Renal cortical epithelial cell (primary cell): ENCODE data around the gene MRPS18A. TPM values are rescaled to one million over a fixed set of nuclear protein-coding genes. Genes with fewer than 3 reads are reported as not detected.
"Not testable (repeated sequence)": the region's sequence is repeated elsewhere in the genome, so short reads cannot be mapped to it uniquely, and the experiment has no call there.

Source experiments
- DNase-seq: peaks from one replicate; pipeline ENCODE4 v3.0.0-alpha.2; 2011; ENCODE audit warnings: low read depth
- total RNA-seq: library from RNA; depleted of rRNA; stranded (reverse); fragments of >200 nt; gene quantifications from 2 replicates; pipeline ENCODE4 v1.2.3, GENCODE V29; 2014

MRPS18A gene
- total RNA-seq, 1 donor from 2014 or later: 35.5 TPM

DNA sequence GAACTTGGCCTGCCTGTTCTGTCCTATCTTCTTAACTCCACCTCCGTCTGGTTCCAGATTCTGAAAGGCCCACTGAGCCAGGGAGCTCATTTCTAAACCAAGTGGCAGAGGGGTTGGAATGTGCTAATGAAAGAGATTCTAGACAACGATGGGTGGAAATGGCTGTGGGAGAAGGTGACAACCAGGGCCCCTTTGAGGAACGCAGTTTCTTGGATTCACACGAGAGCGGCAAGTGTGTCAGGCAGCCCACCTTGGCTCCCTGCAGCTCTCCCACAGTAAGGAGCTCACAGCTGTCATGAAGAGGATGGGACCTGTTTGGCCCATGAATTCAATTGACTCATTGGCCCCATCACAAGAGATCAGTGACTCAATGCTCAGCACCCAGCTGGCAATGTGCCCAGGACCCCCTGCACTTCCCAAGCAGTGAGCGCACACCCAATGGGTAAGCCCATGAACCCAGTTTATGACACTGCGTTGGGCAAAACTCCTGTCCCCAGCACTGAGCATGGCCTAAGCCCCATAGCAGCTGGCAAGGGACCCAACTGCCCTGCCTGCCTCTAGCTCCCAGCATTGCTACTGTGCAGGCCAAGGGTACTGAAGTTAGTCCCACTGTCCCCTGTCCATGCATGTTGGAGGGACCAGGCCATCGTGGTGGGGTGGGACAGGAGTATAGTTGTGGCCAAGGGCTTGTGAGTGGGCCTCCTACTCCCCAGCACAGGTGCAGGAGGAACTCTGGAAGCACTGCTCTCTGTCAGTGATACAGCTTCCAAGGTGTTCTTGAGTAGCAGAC is 16.4 kb downstream of the MRPS18A start:
- no peak for DNase-seq

DNA sequence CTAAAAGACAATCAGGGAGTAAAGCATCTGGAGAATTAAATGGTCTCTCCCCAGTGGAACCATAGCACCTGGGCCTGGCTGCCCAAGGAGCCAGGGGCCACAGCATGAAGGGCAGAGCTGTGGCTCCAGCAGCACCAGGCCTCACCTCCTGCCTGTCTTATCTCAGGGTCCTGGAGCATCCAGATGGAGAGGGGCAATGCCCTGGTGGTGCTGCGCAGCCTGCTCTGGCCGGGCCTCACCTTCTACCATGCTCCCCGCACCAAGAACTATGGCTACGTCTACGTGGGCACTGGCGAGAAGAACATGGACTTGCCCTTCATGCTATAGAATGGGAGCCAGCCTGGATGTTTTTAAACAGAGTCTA is 17.0 kb downstream of the MRPS18A start:
- no peak for DNase-seq

DNA sequence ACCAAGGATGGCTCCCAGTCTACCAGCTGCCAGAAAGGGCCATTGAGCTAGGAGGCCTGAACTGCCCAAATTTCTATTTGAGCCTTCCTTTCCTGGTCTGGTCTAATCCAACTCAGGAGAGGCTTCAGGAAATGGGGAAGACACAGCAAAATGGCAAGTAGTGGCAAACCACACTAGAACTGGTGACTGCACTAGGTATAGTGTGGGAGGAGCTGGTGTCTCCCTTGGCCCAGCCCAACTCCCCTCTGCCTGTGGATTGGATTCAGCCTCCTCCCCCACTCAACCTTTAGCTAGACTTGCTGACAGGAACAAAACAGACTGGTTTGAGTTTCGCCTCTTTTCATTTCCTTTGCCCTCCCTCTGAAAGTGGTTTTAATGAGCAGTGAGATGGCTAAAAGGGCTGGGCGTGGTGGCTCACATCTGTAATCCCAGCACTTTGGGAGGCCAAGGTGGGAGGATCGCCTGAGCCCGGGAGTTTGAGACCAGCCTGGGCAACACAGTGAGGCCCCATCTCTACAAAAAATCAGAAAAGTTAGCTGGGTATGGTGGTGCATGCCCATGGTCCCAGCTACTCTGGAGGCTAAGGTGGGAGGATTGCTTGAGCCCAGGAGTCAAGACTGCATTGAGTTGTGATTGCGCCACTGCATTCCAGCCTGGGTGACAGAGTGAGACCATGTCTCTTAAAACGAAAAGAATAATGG is 17.5 kb downstream of the MRPS18A start:
- DNase-seq: no peak

DNA sequence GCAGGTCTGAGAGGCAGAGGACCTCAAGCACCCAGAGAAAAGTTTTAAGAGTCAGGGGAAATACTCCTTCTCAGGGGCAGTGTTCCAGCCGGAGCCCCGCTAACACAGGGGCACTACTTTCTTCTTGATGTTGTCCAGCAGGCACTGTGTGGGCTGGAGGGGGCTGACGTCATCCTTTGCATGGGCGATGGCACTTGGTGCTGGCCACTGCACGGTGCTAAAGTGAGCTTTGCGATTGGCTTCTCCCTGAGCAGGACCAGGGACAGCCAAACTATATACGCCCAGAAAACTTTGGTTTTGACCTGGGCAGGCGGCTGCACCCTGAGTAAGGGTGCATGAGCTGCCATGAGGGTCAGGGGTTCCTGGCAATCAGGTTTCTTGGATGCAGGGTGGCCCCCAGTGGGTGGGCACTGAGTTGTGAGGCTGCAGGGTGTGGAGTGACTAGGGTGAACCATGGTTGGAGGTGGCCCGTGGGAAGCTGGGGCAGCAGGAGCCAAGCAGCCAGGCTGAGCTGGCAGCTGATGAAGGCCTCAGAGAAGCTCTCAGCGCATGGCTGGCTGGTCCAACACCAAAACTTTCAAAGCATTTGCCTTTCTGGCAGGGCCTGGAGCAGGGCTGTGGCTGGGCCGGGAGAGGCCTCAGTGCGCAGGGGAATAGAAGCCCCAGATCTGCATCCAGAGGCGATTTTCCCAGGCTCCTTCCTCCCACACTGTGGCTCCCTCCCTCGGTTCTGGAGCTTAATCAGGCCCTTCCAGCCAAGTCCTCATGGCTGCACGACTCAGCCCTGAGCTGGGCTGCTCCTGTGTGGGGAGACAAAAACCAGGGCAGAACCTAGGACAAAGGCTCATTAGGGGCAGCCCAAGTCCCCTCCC is 18.3 kb downstream of the MRPS18A start:
- peak; percentile 19 for DNase-seq

DNA sequence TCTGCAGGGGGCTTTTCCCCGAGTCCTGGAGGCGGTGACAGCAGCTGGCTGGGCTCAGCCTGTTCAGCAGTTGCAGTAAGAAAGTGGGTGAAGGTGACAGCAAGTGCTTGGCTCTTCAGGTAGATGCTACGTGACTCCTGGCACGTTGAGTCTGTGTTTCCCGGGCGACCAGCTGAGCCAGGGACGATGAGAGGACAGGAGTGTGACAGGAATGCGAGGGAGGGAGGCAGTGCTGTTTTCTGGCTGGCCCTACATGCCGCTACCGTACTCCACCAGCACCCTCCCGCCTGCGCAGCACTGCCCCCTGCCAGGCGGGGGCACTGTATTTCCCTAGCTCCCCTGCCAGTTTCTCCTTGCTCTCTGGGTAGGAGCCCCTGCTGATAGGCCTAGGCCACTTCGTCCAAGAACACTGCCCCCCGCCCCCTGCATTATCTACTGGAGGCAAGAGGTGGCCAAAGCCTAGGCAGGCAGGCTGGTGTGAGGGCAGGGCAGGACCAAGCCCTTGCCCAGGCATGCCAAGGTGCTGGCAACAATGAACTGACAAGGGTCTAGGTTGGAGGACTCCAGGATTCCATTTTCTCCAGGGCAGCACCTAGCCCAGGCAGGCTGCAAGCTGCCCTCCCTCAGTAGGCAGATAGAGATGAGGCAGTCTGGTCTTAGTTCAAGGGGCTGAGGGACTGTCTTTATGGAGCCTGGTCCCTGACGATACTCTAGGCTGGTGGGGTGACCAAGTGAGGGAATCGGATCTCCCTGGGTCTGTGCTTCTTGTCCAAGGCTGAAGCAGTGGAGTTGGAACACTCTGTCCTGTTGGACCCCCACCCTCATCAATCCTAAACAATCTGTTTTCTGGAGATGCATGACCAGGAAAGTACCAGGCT is 19.2 kb downstream of the MRPS18A start:
- DNase-seq: peak; percentile 82

DNA sequence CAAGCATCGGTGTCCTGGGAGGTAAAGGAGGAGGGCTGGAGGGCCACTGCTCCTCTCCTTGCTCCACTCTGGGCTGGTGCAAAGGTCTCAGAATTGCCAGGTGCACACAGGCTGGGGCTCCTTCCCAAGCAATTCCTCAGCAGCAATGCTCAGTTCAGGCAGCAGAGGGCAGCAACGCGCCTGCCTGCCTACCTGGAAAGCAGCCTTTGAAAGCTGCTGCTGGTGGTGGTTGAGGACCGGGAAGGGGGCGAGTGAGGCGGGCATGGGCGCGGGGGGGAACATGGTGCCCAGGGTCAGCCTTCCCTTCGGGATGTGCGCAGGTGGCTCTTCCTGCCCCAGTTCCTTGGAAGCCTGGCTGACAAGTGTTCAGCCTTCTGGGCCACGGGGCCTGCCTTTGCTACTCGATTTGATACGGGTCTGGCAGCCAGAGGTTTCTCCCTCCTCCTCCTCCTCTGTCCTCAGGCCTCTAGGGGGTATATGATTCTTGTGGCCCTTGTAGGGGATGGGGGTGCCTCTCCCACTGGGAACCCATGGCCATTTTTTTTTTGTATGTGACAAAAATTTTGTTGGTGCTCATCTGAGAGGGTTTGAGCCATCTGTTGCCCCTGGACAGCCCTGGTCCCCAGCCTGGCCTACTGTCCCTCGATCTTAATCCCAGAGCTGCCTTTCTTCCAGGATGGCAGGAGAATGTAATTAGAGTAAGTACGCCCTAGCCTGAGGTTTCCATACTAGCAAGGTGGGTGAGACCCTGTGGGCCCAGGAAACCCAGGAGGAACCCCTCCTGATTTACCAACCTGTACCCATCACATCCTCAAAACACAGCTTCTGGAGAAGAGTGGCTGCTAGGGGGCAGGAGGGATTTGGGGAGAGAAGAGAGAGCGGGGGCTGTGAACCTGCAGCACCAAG is 20.1 kb downstream of the MRPS18A start:
- peak; percentile 56 for DNase-seq

DNA sequence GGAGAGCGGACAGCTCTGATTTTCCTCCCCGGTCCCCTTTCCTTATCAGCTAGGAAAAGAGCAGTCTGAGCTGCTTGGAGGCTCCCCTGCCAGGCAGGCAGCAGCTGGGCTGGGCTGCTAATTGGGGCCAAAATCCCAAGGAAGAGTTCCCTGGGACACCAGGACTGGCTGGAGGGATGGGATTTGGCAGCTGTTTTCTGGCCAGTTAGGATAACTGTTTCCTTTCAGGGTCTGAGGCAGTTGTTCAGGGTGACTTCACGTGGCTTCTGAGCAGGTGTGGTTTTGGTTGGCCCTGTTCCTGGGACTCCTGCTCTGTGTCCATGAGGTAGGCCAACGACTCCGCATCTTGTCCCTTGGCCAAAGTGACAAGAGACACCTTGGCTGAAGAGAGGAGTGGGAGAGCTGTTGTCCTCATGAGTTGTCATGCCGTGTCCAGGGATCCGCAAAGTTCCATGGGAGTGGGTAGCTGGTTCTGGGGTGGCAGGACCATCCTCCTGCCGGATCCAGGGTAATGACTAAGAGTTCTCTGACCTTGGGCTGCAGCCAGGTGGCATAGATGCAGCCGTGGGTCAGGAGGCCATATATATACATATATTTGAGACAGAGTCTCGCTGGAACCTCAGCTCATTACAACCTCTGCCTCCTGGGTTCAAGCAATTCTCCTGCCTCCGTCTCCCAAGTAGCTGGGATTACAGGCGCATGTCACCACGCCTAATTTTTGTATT is 21.2 kb downstream of the MRPS18A start:
- no peak for DNase-seq

DNA sequence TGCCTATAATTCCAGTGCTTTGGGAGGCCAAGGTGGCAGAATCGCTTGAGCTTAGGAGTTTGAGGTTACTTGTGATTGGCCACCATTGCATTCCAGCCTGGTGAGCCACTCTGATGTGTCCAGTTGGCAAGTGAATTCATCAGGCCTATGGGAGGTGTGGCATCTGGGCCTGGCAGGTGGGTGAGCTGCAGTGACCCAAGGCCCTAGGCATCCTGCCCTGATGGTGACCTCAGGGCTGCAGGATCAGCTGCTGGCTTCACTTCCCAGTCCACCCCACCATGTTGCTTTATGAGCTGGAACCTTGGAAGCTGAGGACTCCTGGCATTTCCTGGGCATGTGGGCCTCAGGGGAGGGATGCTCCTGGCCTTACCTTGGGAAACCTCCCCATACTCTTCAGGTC is 22.2 kb downstream of the MRPS18A start:
- peak; percentile 75 for DNase-seq

DNA sequence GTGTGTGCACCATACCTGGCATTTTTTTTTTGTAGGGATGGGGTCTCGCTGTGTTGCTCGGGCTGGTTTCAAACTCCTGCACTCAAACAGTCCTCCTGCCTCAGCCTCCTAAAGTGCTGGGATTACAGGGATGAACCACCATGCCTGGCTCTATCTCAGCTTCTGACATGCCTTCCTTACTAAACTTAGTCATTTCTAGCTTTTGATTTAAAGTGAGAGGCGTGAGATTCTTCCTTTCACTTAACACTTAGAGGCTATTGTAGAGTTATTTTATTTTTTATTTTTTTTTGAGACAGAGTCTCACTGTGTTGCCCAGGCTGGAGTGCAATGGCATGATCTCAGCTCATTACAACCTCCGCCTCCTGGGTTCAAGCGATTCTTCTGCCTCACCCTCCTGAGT is 24.6 kb downstream of the MRPS18A start:
- DNase-seq: not testable (repeated sequence)

DNA sequence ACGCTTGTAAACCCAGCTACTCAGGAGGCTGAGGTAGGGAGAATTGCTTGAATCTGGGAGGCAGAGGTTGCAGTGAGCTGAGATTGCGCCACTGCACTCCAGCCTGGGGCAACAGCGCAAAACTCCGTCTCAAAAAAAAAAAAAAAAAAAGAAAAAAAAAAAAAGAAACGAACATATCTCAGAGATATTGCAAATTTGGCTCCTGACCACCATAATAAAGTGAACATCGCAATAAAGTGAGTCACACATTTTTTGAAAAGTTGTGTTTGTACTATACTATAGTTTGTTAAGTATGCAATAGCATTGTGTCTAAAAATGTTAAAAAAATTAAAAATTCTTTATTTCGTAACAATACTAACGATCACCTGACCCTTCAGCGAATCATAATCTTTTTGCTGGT is 29.4 kb downstream of the MRPS18A start:
- DNase-seq: no peak

DNA sequence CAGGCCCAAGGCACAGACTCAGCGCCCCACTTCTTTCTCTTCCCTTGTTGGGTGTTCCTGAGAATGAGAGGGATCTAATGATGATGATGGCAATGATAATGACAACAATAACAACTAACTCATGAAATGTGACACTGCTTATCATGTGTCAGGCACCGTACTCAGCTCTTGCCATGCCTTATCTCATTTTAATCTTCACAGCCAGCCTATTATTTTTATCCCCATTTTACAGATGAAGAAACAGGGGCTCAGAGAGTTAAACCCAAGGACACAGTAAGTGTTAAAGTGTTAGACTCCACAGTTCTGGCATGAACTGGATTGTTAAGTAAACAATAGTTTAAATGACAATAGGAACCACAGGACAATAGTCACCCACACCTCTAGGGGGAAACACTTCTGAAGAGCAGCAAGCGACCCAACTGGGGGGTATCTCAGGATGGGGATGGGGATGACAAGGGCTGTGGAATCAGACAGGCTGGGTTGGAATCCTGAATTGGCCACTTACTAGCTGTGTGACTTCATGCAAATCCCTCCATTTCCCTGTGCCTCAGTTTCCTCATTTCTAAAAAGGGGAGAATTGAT is 30.3 kb downstream of the MRPS18A start:
- no peak for DNase-seq

DNA sequence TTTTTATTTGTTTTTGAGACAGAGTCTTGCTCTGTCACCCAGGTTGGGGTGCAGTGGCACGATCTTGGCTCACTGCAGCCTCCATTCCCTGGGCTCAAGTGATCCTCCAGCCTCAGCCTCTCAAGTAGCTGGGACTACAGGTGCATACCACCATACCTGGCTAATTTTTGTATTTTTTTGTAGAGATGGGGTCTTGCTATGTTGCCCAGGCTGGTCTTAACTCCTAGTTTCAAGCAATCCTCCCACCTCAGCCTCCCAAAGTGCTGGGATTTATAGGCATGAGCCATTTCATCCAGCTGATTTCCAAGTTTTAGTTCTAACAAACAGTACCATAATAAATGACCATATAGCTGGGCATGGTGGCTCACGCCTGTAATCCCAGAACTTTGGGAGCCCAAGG is 34.8 kb downstream of the MRPS18A start:
- not testable (repeated sequence) for DNase-seq

DNA sequence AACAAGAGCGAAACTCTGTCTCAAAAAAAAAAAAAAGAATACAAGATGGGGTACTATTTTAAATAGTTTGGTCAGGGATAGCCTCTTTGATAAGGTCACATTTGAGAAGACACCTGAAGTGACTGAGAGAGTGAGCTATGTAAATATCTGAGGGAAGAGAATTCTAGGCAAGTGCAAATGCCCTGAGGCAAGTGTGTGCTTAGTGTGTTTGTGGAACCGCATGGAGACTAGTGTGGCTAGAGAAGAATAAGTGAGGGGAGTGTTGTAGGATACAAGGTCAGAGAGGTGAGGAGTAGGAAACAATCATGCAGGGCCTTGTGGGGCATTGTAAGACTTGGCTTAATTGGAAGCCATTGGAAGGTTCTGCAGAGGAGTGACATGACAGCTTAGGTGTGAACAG is 39.3 kb downstream of the MRPS18A start:
- DNase-seq: no peak

DNA sequence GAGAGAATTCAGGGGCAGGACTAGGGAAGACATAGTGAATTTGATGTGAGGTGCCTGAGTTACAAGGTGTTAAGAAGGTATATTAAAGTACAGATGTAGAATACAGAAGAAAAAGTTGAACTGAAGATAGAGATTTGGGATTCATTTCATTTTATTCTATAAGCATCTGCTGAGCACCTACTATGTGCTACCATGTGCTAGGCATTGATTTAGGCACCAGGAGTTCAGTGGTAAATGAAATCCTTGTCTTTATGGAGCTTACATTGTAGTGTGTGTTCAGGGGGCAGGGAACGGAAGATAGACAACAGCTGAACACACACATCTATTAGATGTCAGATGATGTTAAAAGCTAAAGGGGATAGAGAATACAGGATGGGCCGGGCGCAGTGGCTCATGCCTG is 40.0 kb downstream of the MRPS18A start:
- DNase-seq: no peak

DNA sequence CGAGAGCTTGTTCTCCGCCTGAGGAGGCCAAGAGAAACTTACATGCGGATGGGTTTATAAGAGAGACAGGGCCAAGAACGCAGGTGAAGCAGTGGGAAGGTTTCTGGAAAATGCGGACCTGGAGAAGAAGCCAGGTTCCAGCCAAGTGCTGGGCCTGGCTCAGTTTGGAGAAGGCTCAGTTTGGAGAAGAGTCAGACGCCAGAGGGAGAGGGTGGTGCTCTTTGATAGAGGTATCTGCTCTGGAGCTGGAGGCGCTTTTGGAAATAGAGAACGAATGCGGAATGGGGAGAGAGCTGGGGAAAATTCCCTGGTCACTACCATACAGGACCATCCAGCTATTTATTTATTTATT is 42.0 kb downstream of the MRPS18A start:
- DNase-seq: no peak

DNA sequence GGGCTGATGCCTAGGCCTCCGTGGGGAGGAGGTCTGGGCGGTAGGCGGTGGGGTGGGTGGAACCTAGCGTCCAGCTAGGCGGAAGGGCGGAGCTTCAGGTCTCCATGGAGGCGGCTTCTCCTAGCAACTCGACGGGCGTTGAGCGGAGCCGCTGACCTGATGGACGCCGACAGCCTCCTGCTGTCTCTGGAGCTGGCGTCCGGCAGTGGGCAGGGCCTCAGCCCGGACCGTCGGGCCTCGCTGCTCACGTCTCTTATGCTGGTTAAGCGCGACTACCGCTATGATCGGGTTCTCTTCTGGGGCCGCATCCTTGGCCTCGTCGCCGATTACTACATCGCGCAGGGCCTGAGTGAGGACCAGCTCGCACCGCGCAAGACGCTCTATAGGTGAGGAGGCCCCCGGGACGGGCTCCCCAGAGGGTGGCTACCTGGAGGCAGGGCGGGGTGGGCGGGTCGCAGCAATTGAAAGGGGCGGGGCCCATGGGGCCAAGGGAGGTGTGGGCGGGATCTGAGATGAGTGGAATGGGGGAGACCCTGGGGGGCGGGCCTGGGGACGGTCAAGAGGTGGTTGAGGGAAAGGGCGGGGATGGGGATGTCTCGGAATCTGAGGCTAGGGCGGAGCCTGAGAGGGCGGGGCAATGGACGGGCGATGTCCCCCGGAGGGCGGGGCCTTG is 42.5 kb downstream of the MRPS18A start, which contains the start of gene RSPH9:
TSS of gene RSPH9 (plus strand) at position 97 of the 673 bp plus-strand sequence. CDS start at position 160, 63 bp downstream.
- peak; percentile 26 for DNase-seq

DNA sequence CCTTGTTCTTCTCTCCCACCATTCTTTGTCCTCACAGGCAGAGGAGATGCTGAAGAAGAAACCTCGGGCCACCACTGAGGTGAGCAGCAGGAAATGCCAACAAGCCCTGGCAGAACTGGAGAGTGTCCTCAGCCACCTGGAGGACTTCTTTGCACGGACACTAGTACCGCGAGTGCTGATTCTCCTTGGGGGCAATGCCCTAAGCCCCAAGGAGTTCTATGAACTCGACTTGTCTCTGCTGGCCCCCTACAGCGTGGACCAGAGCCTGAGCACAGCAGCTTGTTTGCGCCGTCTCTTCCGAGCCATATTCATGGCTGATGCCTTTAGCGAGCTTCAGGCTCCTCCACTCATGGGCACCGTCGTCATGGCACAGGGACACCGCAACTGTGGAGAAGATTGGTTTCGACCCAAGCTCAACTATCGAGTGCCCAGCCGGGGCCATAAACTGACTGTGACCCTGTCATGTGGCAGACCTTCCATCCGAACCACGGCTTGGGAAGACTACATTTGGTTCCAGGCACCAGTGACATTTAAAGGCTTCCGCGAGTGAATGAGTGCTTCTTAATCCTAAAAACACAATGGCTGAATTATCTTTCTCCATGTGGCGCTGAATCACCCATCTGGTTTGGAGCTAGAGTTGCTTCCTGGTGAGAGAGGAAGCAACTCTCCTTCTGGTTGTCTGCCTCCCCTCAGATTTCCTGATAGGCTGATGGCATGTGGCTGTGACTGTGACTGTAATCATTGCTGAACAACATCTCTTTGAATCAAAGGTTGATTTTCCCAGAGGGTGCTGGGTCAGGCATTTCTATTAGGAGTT is 47.4 kb downstream of the MRPS18A start:
- DNase-seq: no peak

DNA sequence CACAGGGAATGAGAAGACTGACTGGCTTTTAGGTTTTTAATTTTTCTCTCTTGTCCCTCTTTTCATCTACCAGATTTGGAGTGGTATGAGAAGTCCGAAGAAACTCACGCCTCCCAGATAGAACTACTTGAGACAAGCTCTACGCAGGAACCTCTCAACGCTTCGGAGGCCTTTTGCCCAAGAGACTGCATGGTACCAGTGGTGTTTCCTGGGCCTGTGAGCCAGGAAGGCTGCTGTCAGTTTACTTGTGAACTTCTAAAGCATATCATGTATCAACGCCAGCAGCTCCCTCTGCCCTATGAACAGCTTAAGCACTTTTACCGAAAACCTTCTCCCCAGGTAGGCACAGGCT is 51.3 kb downstream of the MRPS18A start:
- DNase-seq: peak; percentile 9
